DMS53 treated with DMSO at 0.1 percent for 48 hours (cell line): ENCODE results near the gene DCHS1.

Source experiments
- DNase-seq: peaks from one replicate; lab custom pipeline; 2025; ENCODE audit not compliant: unreplicated experiment; lab: John Stamatoyannopoulos, UW

DCHS1 gene

DNA sequence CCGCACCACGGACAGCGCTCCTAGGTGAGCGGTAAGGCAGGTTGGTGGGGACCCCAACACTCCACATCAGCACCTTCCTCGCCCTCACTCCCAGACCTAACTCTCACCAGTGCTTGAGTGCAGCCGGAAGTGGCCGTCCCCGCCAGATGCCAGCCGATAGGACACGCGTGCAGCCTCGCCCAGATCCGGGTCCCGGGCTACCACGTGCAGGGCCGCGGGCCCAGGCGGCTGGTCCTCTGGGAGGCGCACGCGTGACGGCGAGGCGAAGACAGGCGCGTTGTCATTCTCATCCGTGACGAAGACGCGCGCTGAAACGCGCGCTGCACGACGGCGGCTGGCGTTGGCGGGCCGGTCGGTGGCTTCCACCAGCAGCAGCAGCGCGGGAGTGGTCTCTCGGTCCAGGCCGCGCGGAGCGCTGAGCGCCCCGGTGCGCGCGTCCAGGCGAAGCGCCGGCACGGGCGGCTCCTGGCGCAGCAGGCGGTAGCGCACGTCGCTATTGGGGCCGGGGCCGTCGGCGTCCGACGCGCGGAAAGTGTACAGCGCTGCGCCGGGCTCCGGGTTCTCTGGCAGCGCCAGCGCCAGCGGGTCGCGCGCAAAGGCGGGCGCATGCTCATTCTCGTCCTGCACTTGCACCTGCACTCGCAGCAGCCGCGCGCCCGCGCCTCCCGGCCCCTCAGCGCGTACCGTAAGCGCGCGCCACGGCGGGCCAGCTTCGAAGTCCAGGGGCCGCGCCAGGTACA, 25.5 kb downstream of the DCHS1 start:
- peak; percentile 53 for DNase-seq

GRCh38 chr11:6629573-6629891, 26.1 kb downstream of the DCHS1 start:
- no peak for DNase-seq

GRCh38 chr11:6628526-6628925, 27.1 kb downstream of the DCHS1 start:
- no peak for DNase-seq

DNA sequence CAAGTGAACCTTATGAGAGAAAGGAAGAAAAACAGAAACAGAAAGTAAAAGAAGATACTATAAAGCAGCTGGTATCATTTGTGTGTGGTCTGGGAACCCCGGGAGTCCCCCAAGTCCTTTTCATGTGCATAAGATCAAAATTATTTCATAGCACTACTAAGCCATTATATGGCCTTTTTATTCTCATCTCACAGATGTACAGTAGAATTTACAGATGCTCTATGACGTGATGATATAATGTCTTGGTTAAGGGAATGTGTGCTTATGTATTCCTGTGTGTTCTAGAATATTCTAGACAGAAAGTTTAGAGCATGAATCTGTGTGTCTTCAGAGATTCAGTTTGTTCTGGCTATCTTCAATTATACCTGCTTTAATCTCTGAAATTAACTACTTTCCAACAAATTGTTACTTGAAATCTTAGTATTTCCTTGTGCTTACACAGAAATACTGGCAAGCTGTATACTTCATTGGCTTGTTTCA, 27.8 kb downstream of the DCHS1 start:
- DNase-seq: no peak

DNA sequence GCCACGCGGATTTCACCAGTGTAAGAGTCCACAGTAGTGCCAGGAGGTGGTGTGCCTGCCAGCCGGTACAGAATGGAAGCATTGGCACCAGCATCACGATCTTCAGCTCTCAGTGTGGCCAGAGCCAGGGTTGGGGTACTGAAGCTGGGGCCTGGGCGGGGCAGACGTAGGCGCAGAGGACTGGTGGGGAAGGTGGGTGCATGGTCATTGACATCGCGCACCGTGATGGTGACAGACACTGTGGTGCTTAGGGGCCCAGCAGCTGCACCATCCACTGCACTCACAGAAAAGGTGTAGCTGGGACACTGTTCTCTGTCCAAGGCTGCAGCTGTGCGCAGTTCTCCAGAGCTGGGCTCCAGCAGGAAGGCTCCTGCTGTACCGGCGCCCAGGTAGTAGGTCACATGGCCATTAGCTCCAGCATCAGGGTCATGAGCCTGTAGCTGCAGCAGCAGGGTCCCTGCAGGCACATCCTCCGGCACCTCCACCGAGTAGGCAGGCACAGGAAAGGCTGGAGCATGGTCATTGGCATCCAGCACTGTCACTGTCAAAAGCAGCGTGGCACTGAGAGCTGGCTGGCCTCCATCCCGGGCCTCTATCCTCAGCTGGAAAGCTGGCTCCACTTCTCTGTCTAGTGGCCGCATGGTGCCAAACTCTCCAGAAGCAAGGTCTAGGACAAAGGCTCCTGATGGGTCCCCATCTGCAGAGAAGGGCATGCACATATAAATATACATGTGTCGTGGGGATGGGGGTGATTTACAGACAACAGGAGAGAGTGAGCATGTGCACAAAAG, 28.4 kb downstream of the DCHS1 start:
- no peak for DNase-seq

DNA sequence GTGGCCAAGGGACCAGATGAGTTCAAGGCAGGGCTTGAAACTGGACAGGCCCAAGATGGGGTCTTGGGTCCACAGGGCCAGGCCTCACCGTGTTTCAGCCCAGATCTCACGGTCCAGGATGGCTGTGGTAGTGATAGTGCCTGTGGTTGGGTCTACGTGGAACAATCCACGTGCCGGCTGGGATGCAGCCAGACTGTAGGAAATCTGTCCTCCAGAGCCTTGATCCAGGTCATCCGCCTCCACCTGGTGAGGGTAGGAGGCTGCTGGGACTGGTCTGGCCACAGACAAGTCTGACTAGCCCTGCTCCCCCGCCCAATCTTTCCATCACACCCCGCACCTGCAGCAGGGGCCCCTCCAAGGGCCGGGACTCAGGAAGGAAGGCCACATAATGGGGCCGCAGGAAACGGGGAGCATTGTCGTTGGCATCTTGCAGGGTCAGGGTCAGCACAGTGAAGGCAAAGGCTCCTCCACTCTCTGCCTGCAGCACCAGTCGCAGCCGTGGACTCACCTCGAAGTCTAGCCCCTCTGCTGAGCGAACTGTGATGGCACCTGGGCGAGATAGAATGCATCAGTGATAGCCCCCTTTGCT, 29.7 kb downstream of the DCHS1 start:
- no peak for DNase-seq

DNA sequence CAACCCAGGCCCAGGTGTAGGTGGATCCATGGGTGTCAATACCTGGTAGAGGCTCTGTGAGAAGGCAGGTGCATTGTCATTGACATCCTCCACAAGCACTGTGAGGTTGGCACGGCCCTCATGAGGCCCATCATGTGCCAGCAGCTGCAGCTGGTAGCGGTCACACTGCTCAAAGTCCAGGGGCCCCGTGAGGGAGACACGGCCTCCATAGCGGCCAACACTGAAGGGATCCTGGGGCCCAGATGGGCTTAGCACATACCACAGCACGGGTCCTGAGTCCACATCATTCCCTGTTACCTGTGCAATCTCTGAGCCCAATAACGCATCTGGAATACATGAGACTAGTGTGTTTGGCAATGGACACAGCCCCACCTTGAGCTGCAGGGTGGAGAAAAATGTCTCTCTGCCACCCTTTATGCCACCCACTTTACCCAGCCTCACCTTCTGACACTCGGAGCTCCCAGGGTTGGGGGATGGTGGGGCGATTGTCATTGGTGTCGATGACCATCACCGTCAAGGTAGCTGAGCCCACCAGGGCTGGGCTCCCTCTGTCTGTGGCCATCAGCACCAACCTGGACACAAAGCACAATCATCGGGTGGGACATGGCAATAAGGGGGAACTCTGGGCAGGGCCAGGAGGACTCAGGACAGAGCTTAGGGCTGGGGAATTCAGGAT, 30.3 kb downstream of the DCHS1 start:
- no peak for DNase-seq

DNA sequence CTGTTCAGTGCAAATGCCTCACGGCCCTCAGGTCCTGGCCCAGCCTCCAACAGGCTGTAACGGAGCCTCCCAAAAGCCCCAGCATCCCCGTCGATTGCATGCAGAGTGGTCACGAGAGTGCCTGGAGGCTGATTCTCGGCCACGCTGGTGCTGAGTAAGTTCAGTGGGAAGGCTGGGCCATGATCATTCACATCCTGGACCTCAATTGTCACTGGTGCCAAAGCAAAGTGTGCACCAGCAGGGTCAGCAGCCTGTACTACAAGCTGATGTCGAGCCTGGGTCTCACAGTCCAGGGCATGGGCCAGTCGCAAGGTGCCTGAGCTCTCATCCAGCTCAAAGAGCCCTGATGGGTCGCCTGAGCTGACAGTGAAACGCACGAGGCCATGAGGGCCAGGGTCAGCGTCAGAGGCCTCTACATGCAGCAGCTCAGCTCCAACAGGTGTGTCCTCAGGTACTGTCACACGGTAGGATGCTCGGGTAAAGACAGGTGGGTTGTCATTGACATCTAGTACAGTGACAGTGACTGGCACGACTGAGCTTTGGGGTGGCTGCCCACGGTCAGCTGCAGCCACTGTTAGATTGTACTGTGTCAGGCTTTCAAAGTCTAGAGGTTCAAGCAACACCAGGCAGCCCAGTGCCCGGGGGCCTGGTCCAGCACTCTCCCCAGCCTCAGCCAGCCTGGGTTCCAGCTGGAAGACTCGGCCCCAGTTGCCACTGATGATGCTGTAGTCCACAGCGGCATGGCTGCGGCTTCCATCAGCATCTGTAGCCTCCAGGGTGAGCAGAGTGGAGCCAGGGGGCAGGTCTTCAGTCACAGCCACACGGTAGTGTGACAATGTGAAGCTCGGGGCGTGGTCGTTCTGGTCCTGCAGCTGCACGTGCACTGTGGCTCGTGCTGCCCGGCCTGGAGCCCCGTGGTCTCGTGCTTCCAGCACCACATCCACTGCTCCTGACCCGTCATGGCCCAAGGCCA, 31.9 kb downstream of the DCHS1 start:
- DNase-seq: no peak

- peak; percentile 84 for DNase-seq
These were observed 33.1 kb downstream of the DCHS1 start for GRCh38 chr11:6622261-6623171.

DNA sequence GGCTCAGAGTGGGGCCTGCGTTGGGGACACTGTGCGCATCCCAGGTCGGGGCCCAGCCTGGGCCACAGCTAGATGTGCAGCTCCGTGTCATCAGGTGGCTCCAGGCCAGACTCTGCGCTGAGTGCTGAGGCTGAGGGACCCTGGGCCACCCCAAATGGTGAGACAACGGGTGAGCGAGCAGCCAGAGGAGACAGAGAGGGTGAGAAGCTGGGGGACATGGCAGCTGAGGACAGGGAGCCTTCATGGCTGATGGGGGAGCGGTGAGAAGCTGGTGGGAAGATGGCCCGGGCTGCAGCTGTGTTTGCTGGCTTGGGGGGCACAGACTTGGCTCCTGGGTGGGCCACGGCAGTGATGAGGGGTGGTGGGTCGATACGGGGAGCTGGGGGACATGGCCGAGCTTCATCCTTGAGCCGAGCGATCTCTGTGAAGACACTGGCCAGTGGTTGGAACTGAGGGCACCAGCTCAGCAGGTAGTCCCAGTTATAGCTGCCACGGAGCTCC, 33.8 kb downstream of the DCHS1 start:
- DNase-seq: no peak

DNA sequence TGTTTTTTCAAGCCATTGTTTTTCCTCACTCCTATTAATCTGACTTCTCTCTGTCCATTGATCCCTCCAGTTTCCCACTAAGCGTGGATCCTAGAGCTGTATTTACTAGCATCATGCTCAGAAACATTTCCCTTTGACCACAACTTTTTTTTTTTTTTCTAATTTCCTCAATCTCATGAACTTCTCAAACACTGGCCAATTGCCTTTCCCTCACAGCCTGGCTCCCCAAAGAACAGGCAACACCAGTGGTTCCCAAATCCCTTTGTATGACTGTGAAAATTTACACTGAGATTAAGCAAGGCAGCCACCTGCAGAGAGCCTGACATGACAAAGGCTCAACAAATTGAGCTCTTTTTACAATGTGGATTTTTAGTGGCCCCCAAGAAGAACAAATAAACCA, 35.0 kb downstream of the DCHS1 start:
- no peak for DNase-seq

GRCh38 chr11:6619004-6619745, 36.4 kb downstream of the DCHS1 start, which contains the start of gene TPP1:
TPP1 (minus strand) TSS chr11:6619422; CDS start chr11:6619400, 22 bp downstream.
- peak; percentile 76 for DNase-seq

- no peak for DNase-seq
These were observed 37.2 kb downstream of the DCHS1 start for GRCh38 chr11:6618117-6619003.

DNA sequence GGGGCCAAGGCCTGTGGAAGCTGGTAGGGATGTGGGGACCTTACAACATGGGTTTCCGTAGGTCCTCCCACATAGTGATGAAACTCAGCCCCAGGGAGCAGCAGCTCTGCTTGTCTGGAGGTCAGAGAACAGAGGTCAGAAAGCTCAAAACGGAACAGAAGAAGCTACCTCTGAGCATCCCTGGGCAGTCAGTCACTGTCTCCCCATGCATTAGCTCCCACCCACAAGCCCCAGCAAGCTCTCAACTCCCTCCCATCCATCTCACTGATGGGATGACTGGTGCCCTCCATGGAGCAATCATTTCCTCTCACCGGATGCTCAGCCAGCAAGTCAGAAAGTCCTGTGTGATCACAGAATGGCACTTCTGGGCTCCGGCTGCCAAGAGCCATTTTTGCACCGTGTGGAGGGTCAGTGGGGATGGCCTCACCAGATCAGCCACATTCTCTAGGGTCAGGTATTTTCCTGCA, 38.3 kb downstream of the DCHS1 start:
- DNase-seq: no peak

DNA sequence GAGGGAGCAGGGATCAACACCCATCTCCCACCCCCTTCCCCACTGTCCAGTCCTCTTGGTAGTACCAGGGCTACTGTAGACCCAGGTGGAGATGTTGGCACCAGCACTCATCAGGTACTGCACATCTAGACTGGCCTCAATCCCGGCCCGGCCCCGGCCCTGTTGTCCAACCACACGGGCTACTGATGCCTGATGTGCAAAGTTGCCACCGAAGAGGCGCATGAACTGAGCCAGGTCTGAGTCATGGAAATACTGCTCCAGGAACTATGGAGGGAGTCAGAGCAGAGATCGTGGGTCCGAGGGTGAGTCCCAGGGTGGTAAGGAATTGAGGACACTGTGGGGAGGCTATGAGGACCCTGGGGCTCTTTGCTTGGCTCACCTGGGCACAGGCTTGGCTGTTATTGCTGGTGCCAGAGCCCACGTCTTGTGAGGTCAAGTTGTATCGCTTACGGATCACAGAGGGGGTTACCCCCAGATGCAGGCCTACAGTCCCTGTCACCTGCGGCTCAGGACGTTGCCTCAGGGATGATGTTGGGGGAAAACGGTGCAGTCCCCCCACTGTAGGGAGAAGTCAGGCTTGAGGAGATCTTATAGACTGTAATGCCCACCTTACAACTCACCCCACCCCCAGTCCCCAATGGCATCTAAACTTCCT, 38.9 kb downstream of the DCHS1 start:
- no peak for DNase-seq

DNA sequence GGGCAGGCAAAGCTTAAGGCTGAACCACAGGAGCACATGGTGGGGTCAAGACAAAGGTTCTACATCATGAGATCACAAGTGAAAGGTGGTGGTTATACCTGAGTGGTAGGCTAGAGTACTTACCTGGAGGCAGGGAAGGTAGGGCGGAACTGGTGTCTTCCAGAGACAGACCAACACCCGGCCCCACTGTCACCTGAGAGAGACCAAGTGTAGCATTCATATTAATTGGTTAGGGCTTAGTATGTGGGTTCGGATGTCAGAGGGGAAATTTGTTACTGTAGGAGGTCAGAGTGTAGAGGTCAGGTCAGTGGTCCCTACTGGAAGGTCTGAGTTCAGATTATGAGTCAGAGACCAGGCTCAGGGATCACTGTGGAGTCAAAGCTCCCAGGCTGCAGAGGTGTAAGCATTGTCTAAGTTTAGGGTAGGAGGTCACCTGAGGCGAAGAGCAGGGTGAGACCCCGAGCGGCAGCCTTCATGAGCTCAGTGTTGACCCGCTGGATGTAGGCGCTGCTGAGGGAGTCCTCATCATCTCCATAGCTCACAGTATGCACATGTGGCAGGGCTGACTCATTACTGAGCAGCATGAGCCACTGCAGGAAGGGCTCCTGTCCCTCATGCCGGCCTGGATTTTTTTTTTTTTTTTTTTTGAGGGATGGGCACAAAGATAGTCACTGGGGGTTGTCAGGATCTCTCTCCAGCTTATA, 39.6 kb downstream of the DCHS1 start:
- no peak for DNase-seq
